Activated B cell treated with CpG ODN at 0.5 μM for 24 hours (primary cell): Measurements from ENCODE around the gene PIK3CD. TPM values are rescaled to one million over a fixed set of nuclear protein-coding genes. Genes with fewer than 3 reads are reported as not detected.
A peak's percentile ranks its signal among the peaks of the same experiment; 100 is the strongest.

ENCODE experiments used
- ATAC-seq: fragments of 200-7000 bp; cut with Tn5 transposase; one replicate; pipeline ENCODE4 v1.10.0; 2021; ENCODE audit warnings: low read depth, mild to moderate bottlenecking, moderate library complexity
- CTCF ChIA-PET: fragments of 350-600 bp; sonication (Branson Sonifier 250); formaldehyde crosslinking; loops from one replicate; lab custom pipeline; 2021; ENCODE audit warnings: antibody characterized with exemption; lab: Charles Lee
- POLR2A ChIA-PET: fragments of 350-600 bp; sonication (Branson Sonifier 250); formaldehyde crosslinking; loops from one replicate; lab custom pipeline; 2021; ENCODE audit warnings: antibody characterized with exemption; lab: Charles Lee
- DNase-seq: peaks from one replicate; pipeline ENCODE4 v3.0.0; 2022
- H3K27ac Mint-ChIP-seq: one replicate; pipeline ENCODE4 v1.8.0; 2020; ENCODE audit warnings: mixed read lengths
- H3K27me3 Mint-ChIP-seq: one replicate; pipeline ENCODE4 v1.8.0; 2021; ENCODE audit warnings: mixed read lengths
- H3K36me3 Mint-ChIP-seq: one replicate; pipeline ENCODE4 v1.8.0; 2021; ENCODE audit warnings: low read depth, mixed read lengths
- H3K4me1 Mint-ChIP-seq: one replicate; pipeline ENCODE4 v1.8.0; 2021; ENCODE audit warnings: mixed read lengths
- H3K4me3 Mint-ChIP-seq: one replicate; pipeline ENCODE4 v1.8.0; 2020; ENCODE audit warnings: mild to moderate bottlenecking, mixed read lengths
- H3K9me3 Mint-ChIP-seq: one replicate; pipeline ENCODE4 v1.8.0; 2020; ENCODE audit warnings: mixed read lengths
- intact Hi-C: fragments of 100-400 bp; cut with micrococcal nuclease; formaldehyde crosslinking; loops from one replicate; pipeline ENCODE4 v1.15.1; 2024
- total RNA-seq: library from RNA; stranded (reverse); gene quantifications from 2 replicates; pipeline ENCODE4 v1.2.3, GENCODE V29; 2022
- TF ChIP-seq, protein P1 (sequence below): fragments of 200-600 bp; IDR thresholded peaks from one replicate; pipeline ENCODE4 v1.8.0; 2022; ENCODE audit warnings: antibody characterized with exemption, mild to moderate bottlenecking

The PIK3CD gene
- total RNA-seq, 1 donor from 2014 or later, result 265 TPM

DNA sequence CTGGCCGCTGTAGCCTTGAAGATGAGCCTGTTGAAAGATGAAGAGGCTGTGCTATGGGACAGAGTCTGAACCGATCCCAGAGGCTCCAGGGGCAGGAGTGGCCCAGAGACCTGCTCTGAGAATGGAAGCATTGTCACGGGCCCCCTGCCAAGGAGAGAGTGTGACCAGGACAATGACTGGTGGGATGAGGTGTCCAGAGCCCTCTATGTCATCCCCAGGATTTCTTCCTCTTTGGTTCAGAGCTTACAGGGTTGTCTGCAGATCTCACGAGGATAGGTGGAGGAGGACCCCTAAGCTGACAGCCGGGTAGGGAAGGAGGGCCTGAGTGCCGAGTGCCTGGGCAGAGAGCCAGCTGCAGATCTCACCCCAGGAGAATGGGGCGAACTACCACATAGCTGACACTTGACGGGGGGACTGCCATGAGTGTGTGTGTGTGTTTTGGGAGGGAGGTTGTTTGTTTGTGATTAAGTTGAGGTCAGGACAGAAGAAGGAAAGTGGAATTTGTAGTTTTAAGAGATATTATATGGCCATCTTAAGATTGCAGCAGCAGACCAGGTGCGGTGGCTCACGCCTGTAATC is 25.4 kb downstream of the PIK3CD start:
- H3K9me3 Mint-ChIP-seq, result no peaks in the 10 kb centered on the region
- CTCF ChIA-PET, result no interaction called here
- peak overlapping the region; percentile 38 for H3K27ac Mint-ChIP-seq
- intact Hi-C loops, result no loop called here
- peaks cover 71% of the 10 kb centered on the region for H3K4me1 Mint-ChIP-seq
- TF ChIP-seq, protein P1, sequence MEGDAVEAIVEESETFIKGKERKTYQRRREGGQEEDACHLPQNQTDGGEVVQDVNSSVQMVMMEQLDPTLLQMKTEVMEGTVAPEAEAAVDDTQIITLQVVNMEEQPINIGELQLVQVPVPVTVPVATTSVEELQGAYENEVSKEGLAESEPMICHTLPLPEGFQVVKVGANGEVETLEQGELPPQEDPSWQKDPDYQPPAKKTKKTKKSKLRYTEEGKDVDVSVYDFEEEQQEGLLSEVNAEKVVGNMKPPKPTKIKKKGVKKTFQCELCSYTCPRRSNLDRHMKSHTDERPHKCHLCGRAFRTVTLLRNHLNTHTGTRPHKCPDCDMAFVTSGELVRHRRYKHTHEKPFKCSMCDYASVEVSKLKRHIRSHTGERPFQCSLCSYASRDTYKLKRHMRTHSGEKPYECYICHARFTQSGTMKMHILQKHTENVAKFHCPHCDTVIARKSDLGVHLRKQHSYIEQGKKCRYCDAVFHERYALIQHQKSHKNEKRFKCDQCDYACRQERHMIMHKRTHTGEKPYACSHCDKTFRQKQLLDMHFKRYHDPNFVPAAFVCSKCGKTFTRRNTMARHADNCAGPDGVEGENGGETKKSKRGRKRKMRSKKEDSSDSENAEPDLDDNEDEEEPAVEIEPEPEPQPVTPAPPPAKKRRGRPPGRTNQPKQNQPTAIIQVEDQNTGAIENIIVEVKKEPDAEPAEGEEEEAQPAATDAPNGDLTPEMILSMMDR, result no peak
- H3K27me3 Mint-ChIP-seq, result no peaks in the 10 kb centered on the region
- DNase-seq (no peak), ATAC-seq (no peak)
- H3K36me3 Mint-ChIP-seq, result peaks cover 71% of the 10 kb centered on the region
- H3K4me3 Mint-ChIP-seq, result peak overlapping the region; percentile 15
- POLR2A ChIA-PET, result interaction anchor here (1.2 to 1.6 kb wide), 4 partner anchors 10 to 22 kb away, joined by 3 to 21 read pairs (median 6); no protein-coding TSS in a partner anchor

DNA sequence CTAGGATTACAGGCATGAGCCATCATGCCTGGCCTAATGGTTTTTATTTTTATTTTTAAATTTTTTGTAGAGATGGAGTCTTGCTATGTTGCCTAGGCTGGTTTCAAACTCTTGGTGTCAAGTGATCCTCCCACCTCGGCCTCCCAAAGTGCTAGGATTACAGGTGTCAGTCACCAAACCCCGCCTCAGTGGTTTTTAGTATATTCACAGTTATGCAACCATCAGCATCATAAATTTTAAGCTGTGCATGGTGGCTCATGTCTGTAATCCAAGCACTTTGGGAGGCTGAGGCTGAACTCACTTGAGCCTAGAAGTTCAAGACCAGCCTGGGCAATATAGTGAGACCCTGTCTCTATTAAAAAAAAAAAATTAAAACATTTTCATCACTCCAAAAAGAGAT is 28.6 kb downstream of the PIK3CD start:
- ATAC-seq (no peak), DNase-seq (no peak)
- no peaks in the 10 kb centered on the region for H3K9me3 Mint-ChIP-seq
- intact Hi-C loops, result no loop called here
- TF ChIP-seq, protein P1, result no peak
- peaks cover 64% of the 10 kb centered on the region for H3K4me1 Mint-ChIP-seq
- CTCF ChIA-PET, result interaction anchor here (2.2 kb wide), 1 partner anchor 53 kb away, joined by 12 read pairs; no protein-coding TSS in a partner anchor
- peak overlapping the region; percentile 69 for H3K27ac Mint-ChIP-seq
- no peak overlapping the region for H3K4me3 Mint-ChIP-seq
- POLR2A ChIA-PET, result interaction anchor here (0.5 to 3.2 kb wide), 5 partner anchors 10 to 51 kb away, joined by 3 to 25 read pairs (median 4); no protein-coding TSS in a partner anchor
- no peaks in the 10 kb centered on the region for H3K27me3 Mint-ChIP-seq
- peaks cover 53% of the 10 kb centered on the region for H3K36me3 Mint-ChIP-seq

DNA sequence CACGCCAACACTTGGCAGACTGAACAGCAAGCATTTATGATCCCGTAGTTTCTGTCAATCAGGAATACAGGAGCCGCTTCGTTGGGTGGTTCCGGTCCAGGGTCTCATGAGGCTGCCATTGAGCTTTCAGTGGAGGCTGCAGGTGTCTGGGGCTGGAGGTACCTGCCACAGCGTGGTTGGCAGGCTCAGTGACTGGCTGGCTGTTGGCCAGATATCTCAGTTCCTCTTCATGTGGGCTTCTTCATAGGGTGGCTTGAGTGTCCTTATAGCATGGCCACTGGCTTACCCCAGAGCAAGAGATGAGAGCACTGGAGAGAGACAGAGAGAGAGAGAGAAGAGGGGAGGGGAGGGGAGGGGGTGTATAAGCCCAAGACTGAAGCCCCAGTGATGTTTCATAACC is 29.3 kb downstream of the PIK3CD start:
- Mint-ChIP-seq H3K4me1 (peaks cover 71% of the 10 kb centered on the region), H3K4me3 (peak overlapping the region; percentile 3), H3K9me3 (no peaks in the 10 kb centered on the region), H3K27ac (peak overlapping the region; percentile 78), H3K27me3 (no peaks in the 10 kb centered on the region), H3K36me3 (peaks cover 53% of the 10 kb centered on the region)
- intact Hi-C loops, result no loop called here
- POLR2A ChIA-PET, result interaction anchor here (0.5 to 3.2 kb wide), 5 partner anchors 11 to 52 kb away, joined by 3 to 25 read pairs (median 7); no protein-coding TSS in a partner anchor
- DNase-seq (no peak), ATAC-seq (peak; percentile 74)
- CTCF ChIA-PET, result interaction anchor here (0.7 to 2.2 kb wide), 3 partner anchors 26 to 66 kb away, joined by 3 to 12 read pairs (median 8); no protein-coding TSS in a partner anchor
- TF ChIP-seq, protein P1, result no peak

DNA sequence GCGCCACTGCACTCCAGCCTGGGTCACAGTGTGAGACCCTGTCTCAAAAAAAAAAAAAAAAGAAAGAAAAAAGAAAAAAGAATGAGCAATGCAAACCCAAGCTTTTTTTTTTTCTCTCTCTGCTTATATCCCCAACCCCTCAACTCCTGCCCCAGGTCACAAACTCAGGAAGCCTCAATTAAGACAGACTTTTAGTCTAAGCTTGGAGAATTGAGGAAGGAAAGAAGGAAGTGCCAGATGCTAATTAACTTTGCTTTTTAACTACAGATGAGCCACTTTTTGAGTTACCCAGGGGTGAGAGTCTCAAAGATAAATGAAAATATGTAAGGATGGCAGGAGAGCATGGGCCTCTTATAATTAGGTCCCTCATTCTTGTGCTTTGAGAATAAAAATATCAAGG is 33.3 kb downstream of the PIK3CD start:
- ATAC-seq (no peak), DNase-seq (no peak)
- H3K4me3 Mint-ChIP-seq, result no peak overlapping the region
- H3K27ac Mint-ChIP-seq, result peak overlapping the region; percentile 54
- no peaks in the 10 kb centered on the region for H3K27me3 Mint-ChIP-seq
- peaks cover 70% of the 10 kb centered on the region for H3K4me1 Mint-ChIP-seq
- TF ChIP-seq, protein P1, result no peak
- CTCF ChIA-PET, result interaction anchor here (1.1 kb wide), 1 partner anchor 58 kb away, joined by 6 read pairs; no protein-coding TSS in a partner anchor
- peaks cover 29% of the 10 kb centered on the region for H3K36me3 Mint-ChIP-seq
- intact Hi-C loops, result no loop called here
- no peaks in the 10 kb centered on the region for H3K9me3 Mint-ChIP-seq
- POLR2A ChIA-PET, result interaction anchor here (0.7 to 8.1 kb wide), 5 partner anchors 26 to 258 kb away, joined by 3 to 126 read pairs (median 4); partner anchors contain the start of gene PIK3CD
